GM21390 (cell line): Measurements from ENCODE around the gene NOXO1.
A peak's percentile ranks its signal among the peaks of the same experiment; 100 is the strongest.
"Not testable (repeated sequence)": the region's sequence is repeated elsewhere in the genome, so short reads cannot be mapped to it uniquely, and the experiment has no call there.

Experiments used
- ATAC-seq: cut with Tn5 transposase; IDR thresholded peaks from one replicate; pipeline ENCODE4 v1.9.1; 2021; ENCODE audit not compliant: unreplicated experiment

The NOXO1 gene

DNA sequence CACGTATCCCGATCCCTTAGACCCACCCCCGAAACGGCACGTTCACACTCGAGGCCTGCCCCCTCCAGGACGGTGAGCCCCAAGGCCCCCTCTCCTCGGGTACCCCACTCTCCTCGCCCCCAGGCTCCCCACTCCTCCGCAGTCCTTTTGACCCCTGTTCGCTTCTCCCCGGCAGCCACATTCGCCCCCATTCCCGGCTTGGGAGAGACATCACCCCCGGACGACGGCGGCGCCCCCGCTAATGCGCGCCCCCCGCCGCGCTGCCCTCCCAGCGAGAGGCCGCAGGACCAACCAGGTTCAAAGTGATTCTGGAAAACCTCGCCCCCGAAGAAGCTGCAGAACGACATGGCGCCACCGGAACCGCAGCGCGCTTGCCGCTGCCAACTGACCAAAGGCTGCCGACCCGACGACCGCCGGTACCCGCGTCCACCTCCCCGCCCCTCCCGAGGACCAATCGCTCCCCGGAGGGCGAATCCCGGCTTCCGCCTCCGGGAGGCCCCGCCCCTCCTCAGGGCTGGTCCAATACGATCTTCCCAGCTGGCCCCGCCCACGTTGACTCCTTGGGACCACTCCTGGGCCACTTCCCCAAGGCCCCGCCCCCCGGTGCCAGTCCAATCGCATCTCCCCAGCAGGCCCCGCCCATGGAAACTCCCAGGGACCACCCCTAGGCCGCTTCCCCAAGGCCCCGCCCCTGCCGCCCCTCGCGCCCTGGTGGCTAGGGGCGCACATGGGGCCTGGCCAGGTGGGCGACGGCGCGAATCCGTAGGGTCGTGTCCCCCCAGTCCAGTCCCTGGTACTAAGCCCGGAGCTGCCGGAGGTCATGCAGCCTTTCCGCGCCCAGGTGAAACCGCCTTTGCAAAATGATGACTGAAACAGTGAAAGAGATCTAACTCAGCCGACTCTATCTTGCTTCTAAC, 38.2 kb downstream of the NOXO1 start, which contains the start of gene MSRB1:
Gene MSRB1 (minus strand): TSS at position 390 of the 917 bp plus-strand sequence. CDS start 43 bp downstream, at position 347.
- ATAC-seq, result peak; percentile 84

GRCh38 chr16:1942047-1942809, 39.0 kb downstream of the NOXO1 start:
- ATAC-seq, result no peak

DNA sequence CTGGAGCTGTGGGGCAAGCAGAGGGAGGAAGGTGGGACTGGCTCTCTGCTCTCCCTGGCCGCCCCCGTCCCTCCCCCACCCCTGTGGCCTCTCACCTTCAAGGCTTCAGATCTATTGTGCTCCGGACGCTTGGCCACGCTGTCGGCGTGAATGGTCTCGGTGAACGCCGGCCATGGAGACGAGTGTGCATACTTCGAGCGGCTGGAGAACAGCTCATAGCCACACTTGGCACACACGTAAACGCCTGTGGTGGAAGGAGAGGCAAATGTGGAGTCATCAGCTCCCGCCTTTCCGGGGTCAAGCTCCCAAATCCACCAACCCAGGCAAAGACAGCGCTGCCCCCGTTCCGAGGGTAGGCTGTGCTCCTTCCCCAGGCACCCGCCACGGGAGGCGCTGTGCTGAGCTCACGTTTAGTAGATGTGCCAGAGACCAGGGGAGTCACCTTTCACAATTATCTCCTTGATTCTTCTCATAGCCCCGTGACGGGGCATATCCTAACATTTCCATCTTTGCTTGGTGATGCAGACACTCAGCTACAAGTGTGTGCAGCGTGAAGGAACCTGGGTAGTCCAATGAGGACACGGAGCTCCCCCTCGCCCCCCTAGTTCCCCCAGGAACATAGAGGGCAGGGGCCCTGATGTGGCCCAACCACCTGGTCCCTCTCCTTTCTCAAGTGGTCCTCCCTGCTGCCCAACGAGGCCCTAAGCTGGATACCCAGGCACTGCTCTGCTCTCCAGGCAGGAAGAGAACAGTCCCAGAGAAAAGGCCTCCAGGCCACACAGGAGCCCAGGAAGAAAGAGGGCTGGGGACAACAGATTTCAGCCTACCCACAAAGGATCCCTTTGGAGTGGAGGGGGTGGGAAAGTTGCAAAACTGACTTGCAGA, 39.9 kb downstream of the NOXO1 start:
- no peak for ATAC-seq

- ATAC-seq, result no peak
Observed at GRCh38 chr16:1940273-1941161, 40.8 kb downstream of the NOXO1 start.

DNA sequence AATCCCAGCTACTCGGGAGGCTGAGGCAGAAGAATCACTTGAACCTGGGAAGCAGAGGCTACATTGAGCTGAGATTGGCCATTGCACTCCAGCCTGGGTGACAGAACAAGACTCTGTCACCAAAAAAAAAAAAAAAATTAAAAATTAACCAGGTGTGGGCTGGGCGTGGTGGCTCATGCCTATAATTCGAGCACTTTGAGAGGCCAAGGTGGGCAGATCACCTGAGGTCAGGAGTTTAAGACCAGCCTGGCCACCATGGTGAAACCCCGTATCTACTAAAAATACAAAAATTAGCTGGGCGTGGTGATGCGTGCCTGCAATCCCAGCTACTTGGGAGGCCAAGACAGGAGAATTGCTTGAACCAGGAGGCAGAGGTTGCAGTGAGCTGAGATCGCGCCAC, 41.4 kb downstream of the NOXO1 start:
- not testable (repeated sequence) for ATAC-seq

- no peak for ATAC-seq
Observed at GRCh38 chr16:1938910-1939309, 42.4 kb downstream of the NOXO1 start.

GRCh38 chr16:1938316-1938715, 43.0 kb downstream of the NOXO1 start:
- ATAC-seq, result no peak

- no peak for ATAC-seq
Observed at GRCh38 chr16:1936945-1937479, 44.3 kb downstream of the NOXO1 start.

DNA sequence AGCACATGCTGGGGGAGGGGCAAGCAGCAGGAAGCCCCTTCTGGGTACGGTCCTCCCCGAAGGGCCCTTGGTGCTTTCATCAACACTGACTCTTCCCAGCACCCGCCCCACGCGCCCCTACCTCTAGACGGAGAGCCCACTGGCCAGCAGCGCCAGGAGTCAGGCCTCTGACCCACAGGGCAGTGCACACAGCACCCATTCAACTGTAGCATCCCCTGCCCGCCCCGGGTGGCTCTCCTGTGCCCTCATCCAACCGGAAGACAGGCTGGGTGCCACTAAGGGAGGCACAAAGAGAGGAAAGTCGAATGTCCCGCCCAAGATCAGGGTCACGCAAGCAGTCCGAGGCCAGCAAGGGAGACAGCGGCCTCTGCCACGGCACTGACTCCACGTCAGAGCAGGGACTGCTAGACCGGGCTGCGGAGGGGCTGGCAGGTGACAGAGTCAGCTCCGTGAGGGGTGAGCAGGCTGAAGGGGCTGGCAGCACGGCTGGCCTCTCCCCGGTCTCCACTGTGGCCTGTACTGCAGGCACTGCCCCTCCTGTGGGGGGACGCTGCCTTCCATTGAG, 48.1 kb downstream of the NOXO1 start:
- ATAC-seq, result no peak

GRCh38 chr16:1932050-1933028, 48.9 kb downstream of the NOXO1 start:
- ATAC-seq, result no peak

DNA sequence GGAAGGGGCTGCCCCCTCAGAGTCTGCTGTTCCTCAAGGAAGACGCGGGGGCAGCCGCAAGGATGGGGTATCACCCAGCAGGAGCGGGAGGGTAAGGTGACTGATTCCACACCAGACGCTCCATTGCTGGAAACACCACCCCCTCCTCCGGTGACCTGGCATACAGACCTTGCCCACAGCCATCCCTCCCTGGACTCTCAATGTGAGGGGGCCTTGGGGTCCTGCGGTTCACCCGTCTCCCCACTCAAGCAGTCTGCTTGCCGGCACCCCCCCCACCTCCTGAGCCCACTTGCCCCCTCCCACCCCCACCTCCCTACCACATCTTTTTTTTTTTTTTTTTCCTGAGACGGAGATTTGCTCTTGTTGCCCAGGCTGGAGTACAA, 50.9 kb downstream of the NOXO1 start:
- ATAC-seq, result no peak

- ATAC-seq, result peak; percentile 76
Observed at GRCh38 chr16:1929578-1930337, 51.5 kb downstream of the NOXO1 start.

DNA sequence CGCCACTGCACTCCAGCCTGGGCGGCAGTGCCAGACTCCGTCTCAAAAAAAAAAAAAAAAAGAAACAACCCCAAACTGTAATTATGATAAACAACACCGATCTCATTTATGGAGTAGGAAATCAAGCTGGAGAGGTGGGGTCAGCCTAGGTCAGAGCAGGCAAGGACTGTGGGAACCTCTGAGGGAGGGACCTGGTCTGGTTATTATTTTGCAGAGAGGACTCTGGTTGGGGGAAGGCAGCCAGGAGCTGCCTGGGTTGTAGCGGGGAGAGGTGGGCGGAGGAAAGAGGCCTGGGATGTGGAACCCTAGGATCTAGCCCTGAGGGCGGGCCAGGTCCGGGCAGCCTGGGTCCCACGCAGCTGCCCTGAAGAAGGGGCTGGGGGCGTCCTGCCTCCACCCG, 52.2 kb downstream of the NOXO1 start:
- ATAC-seq, result no peak
